NCI-H1694 (cell line): ENCODE measurements around the gene ZNF367.
"Not testable (repeated sequence)": the region's sequence is repeated elsewhere in the genome, so short reads cannot be mapped to it uniquely, and the experiment has no call there.

Source experiments
- DNase-seq: peaks from one replicate; lab custom pipeline; 2025; lab: John Stamatoyannopoulos, UW

The ZNF367 gene

GRCh38 chr9:96400132-96400910 lies 17.8 kb downstream of the ZNF367 start:
- no peak for DNase-seq

GRCh38 chr9:96399325-96399633 lies 18.9 kb downstream of the ZNF367 start:
- no peak for DNase-seq

- DNase-seq, result no peak
Measured at GRCh38 chr9:96398582-96399324, 19.4 kb downstream of the ZNF367 start.

GRCh38 chr9:96395964-96396363 lies 22.2 kb downstream of the ZNF367 start:
- no peak for DNase-seq

GRCh38 chr9:96394832-96395496 lies 23.2 kb downstream of the ZNF367 start:
- no peak for DNase-seq

- no peak for DNase-seq
Measured at GRCh38 chr9:96392263-96392662, 25.9 kb downstream of the ZNF367 start.

GRCh38 chr9:96391021-96391765 lies 27.0 kb downstream of the ZNF367 start:
- DNase-seq, result no peak

- no peak for DNase-seq
Measured at GRCh38 chr9:96388144-96388543, 30.0 kb downstream of the ZNF367 start.

GRCh38 chr9:96386157-96386556 lies 32.0 kb downstream of the ZNF367 start:
- DNase-seq, result no peak

- DNase-seq, result no peak
Measured at GRCh38 chr9:96383165-96383942, 34.8 kb downstream of the ZNF367 start, which contains the start of gene SLC35D2. TSS of gene SLC35D2 (minus strand) at chr9:96383711. CDS start at chr9:96383634, 77 bp downstream.

- no peak for DNase-seq
Measured at GRCh38 chr9:96382839-96383164, 35.4 kb downstream of the ZNF367 start.

GRCh38 chr9:96382175-96382574 lies 36.0 kb downstream of the ZNF367 start:
- no peak for DNase-seq

GRCh38 chr9:96381696-96382095 lies 36.5 kb downstream of the ZNF367 start:
- DNase-seq, result no peak

GRCh38 chr9:96381125-96381524 lies 37.0 kb downstream of the ZNF367 start:
- no peak for DNase-seq

GRCh38 chr9:96379461-96379860 lies 38.7 kb downstream of the ZNF367 start:
- DNase-seq, result no peak

- no peak for DNase-seq
Measured at GRCh38 chr9:96378187-96378586, 40.0 kb downstream of the ZNF367 start.

- no peak for DNase-seq
Measured at GRCh38 chr9:96376891-96377874, 41.0 kb downstream of the ZNF367 start.

GRCh38 chr9:96375507-96375906 lies 42.7 kb downstream of the ZNF367 start:
- not testable (repeated sequence) for DNase-seq

GRCh38 chr9:96367943-96368342 lies 50.2 kb downstream of the ZNF367 start:
- DNase-seq, result no peak
